B cell (primary cell): Measurements from ENCODE around the gene STRIP1.

Experiments used
- CTCF ChIP-seq: fragments of 200-600 bp; IDR thresholded peaks from one replicate; pipeline ENCODE4 v1.8.0; 2022; ENCODE audit warnings: antibody characterized with exemption, mild to moderate bottlenecking
- EZH2 ChIP-seq: IDR thresholded peaks from 2 replicates; pipeline ENCODE4 v1.6.1; 2012; ENCODE audit warnings: borderline replicate concordance, low read depth, mild to moderate bottlenecking, moderate library complexity, low read length; ENCODE audit not compliant: insufficient read depth, poor library complexity, severe bottlenecking

- TF ChIP-seq CTCF (no peak), EZH2 (no peak)
Observed at GRCh38 chr1:110082477-110082876, 48.1 kb downstream of the STRIP1 start.
